ENCODE results near the gene TM4SF4.

DNA sequence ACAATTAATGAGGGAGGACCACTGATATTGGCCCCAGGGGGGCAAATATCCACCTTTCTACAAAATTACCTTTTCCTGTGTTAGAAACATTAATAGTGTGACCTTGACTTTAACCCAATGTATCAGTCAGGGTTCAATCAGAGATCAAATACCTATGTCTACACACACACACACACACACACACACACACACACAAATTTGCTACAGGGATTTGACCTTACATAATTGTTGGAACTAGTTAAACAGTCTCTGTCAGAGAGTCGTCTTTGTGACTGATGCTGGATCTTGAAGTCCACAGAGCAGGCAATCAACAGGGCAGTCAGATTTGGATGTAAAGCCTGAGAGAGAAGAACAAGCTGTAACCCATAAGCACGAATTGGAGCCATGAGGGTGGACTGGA lies 32.5 kb downstream of the TM4SF4 start:
- TF ChIP-seq, protein P1, sequence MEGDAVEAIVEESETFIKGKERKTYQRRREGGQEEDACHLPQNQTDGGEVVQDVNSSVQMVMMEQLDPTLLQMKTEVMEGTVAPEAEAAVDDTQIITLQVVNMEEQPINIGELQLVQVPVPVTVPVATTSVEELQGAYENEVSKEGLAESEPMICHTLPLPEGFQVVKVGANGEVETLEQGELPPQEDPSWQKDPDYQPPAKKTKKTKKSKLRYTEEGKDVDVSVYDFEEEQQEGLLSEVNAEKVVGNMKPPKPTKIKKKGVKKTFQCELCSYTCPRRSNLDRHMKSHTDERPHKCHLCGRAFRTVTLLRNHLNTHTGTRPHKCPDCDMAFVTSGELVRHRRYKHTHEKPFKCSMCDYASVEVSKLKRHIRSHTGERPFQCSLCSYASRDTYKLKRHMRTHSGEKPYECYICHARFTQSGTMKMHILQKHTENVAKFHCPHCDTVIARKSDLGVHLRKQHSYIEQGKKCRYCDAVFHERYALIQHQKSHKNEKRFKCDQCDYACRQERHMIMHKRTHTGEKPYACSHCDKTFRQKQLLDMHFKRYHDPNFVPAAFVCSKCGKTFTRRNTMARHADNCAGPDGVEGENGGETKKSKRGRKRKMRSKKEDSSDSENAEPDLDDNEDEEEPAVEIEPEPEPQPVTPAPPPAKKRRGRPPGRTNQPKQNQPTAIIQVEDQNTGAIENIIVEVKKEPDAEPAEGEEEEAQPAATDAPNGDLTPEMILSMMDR (optimal IDR thresholded peaks at IDR 0.05 in 1 of 3, IDR thresholded peaks at IDR 0.05 in 1 of 3, conservative IDR thresholded peaks at IDR 0.05 in 1 of 3; ENCODE audit: extremely low read depth in 1 of 3, insufficient read depth in 2 of 3, low read length in 3 of 3), result no peak
- no peak for TF ChIP-seq EZH2 (IDR thresholded peaks at IDR 0.05; ENCODE audit: low read length)

All from keratinocyte (primary cell).